Astrocyte (in vitro differentiated cells and primary cell): ENCODE results near the gene DNAH2. TPM values are rescaled to one million over a fixed set of nuclear protein-coding genes. Genes with fewer than 3 reads are reported as not detected.

Experiments
- DNase-seq: peaks from one replicate; pipeline ENCODE4 v3.0.0-alpha.2; 2010; ENCODE audit warnings: low read depth
- FAIRE-seq: peaks from 2 replicates; lab custom pipeline; 2011; peaks lifted over from hg19 to GRCh38; lab: Jason Lieb, UNC
- H2AFZ ChIP-seq: 2 replicates; pipeline ENCODE4 v1.6.0; 2012; ENCODE audit warnings: low read depth, low read length, inconsistent platforms
- H3K27ac ChIP-seq: 2 replicates; pipeline ENCODE4 v1.5.1; 2011; ENCODE audit warnings: low read depth, low read length, inconsistent platforms
- H3K27me3 ChIP-seq: 2 replicates; pipeline ENCODE4 v1.6.0; 2011; ENCODE audit warnings: low read length, inconsistent platforms; ENCODE audit not compliant: insufficient read depth
- H3K36me3 ChIP-seq: 2 replicates; pipeline ENCODE4 v1.5.1; 2011; ENCODE audit warnings: low read length, inconsistent platforms; ENCODE audit not compliant: insufficient read depth
- H3K4me1 ChIP-seq: 2 replicates; pipeline ENCODE4 v1.5.1; 2011; ENCODE audit warnings: low read length, inconsistent platforms; ENCODE audit not compliant: insufficient read depth
- H3K4me2 ChIP-seq: 2 replicates; pipeline ENCODE4 v1.6.0; 2012; ENCODE audit warnings: low read length, inconsistent platforms
- H3K4me3 ChIP-seq: 2 replicates; pipeline ENCODE4 v1.5.1; 2011; ENCODE audit warnings: low read depth, mild to moderate bottlenecking, low read length, inconsistent platforms; ENCODE audit not compliant: insufficient read depth
- H3K79me2 ChIP-seq: 2 replicates; pipeline ENCODE4 v1.6.0; 2012; ENCODE audit warnings: mild to moderate bottlenecking, low read length, inconsistent platforms; ENCODE audit not compliant: insufficient read depth
- H3K9ac ChIP-seq: 2 replicates; pipeline ENCODE4 v1.6.0; 2012; ENCODE audit warnings: mild to moderate bottlenecking, low read length, inconsistent platforms
- H3K9me3 ChIP-seq: 2 replicates; pipeline ENCODE4 v1.5.1; 2012; ENCODE audit warnings: low read depth, mild to moderate bottlenecking, low read length, inconsistent platforms; ENCODE audit not compliant: insufficient read depth
- H4K20me1 ChIP-seq: 2 replicates; pipeline ENCODE4 v1.6.0; 2012; ENCODE audit warnings: low read length, inconsistent platforms; ENCODE audit not compliant: insufficient read depth
- H3K27ac Mint-ChIP-seq: one replicate; pipeline ENCODE4 v1.8.0; 2021; ENCODE audit warnings: mild to moderate bottlenecking, mixed read lengths; ENCODE audit not compliant: unreplicated experiment
- H3K27me3 Mint-ChIP-seq: one replicate; pipeline ENCODE4 v1.8.0; 2021; ENCODE audit warnings: low read depth, mixed read lengths; ENCODE audit not compliant: unreplicated experiment
- H3K36me3 Mint-ChIP-seq: one replicate; pipeline ENCODE4 v1.8.0; 2021; ENCODE audit warnings: low read depth, mixed read lengths; ENCODE audit not compliant: unreplicated experiment
- H3K4me1 Mint-ChIP-seq: one replicate; pipeline ENCODE4 v1.8.0; 2021; ENCODE audit warnings: low read depth, mixed read lengths; ENCODE audit not compliant: unreplicated experiment
- H3K4me3 Mint-ChIP-seq: one replicate; pipeline ENCODE4 v1.8.0; 2021; ENCODE audit warnings: mild to moderate bottlenecking, moderate library complexity, mixed read lengths; ENCODE audit not compliant: unreplicated experiment
- H3K9me3 Mint-ChIP-seq: one replicate; pipeline ENCODE4 v1.8.0; 2021; ENCODE audit warnings: mild to moderate bottlenecking, mixed read lengths; ENCODE audit not compliant: unreplicated experiment
- EZH2 ChIP-seq: IDR thresholded peaks from 2 replicates; pipeline ENCODE4 v1.6.1; 2012; ENCODE audit warnings: mild to moderate bottlenecking, low read length, inconsistent platforms; ENCODE audit not compliant: insufficient read depth
- total RNA-seq: library from RNA; stranded (reverse); gene quantifications from 2 replicates; pipeline ENCODE4 v1.2.1, GENCODE V29; 2021
- TF ChIP-seq, protein P1 (sequence below): IDR thresholded peaks from 2 replicates; pipeline ENCODE4 v1.5.1; 2011; ENCODE audit warnings: low read depth, mild to moderate bottlenecking, inconsistent platforms, low read length, moderate library complexity; ENCODE audit not compliant: insufficient read depth

The DNAH2 gene
- total RNA-seq, 1 donor from 2014 or later: 0.11 TPM

DNA sequence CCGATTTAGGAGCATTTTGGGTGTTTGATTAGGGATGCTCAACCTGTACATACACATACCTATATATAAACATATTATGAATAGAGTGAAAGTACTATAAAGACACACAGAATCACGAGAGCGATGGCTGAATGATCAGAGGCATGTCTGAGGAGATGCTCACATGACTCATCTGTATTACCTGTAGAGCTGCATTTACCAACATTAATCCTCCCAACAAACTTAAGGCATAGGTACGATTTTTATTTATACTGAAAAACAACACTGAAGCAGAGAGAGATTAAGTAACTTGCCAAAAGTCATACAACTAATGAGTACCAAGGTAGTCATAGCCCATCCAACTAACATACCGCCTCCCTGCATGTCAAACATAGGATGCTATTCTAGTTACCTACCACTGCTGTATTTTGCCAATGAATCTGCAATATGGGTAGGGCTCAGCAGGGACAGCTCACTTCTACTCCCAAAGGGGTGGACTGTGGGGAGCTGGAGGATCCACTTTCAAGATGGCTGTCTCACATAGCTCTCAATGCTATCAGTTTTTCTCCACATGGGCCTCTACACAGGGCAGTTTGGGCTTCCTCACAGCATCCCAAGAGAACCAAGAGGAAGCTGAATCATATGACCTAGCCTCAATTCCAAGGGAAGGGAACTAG, 147.6 kb downstream of the DNAH2 start:
- Histone ChIP-seq H3K36me3 (peaks cover 21% of the 10 kb centered on the region), H3K9ac (no peak overlapping the region), H3K4me2 (no peak overlapping the region), H3K27me3 (no peaks in the 10 kb centered on the region), H3K79me2 (peaks cover 10% of the 10 kb centered on the region), H3K27ac (no peak overlapping the region), H3K4me3 (no peak overlapping the region), H2AFZ (no peak overlapping the region), H4K20me1 (peaks cover 20% of the 10 kb centered on the region), H3K4me1 (no peaks in the 10 kb centered on the region), H3K9me3 (no peaks in the 10 kb centered on the region)
- Mint-ChIP-seq H3K9me3 (no peaks in the 10 kb centered on the region), H3K4me3 (no peak overlapping the region), H3K27ac (no peak overlapping the region), H3K27me3 (no peaks in the 10 kb centered on the region), H3K4me1 (peaks cover 3% of the 10 kb centered on the region), H3K36me3 (peaks cover 21% of the 10 kb centered on the region)
- no peak for FAIRE-seq
- DNase-seq: no peak
- TF ChIP-seq, protein P1, sequence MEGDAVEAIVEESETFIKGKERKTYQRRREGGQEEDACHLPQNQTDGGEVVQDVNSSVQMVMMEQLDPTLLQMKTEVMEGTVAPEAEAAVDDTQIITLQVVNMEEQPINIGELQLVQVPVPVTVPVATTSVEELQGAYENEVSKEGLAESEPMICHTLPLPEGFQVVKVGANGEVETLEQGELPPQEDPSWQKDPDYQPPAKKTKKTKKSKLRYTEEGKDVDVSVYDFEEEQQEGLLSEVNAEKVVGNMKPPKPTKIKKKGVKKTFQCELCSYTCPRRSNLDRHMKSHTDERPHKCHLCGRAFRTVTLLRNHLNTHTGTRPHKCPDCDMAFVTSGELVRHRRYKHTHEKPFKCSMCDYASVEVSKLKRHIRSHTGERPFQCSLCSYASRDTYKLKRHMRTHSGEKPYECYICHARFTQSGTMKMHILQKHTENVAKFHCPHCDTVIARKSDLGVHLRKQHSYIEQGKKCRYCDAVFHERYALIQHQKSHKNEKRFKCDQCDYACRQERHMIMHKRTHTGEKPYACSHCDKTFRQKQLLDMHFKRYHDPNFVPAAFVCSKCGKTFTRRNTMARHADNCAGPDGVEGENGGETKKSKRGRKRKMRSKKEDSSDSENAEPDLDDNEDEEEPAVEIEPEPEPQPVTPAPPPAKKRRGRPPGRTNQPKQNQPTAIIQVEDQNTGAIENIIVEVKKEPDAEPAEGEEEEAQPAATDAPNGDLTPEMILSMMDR: no peak
- no peak for TF ChIP-seq EZH2

- no peaks in the 10 kb centered on the region for H3K4me1 ChIP-seq
- FAIRE-seq (no peak), DNase-seq (no peak)
Measured at GRCh38 chr17:7867881-7868329, 150.4 kb downstream of the DNAH2 start.

GRCh38 chr17:7873051-7873450, 155.5 kb downstream of the DNAH2 start:
- Histone ChIP-seq H3K27ac (no peak overlapping the region), H2AFZ (no peak overlapping the region), H3K4me3 (no peak overlapping the region), H3K9ac (no peak overlapping the region), H3K4me1 (no peaks in the 10 kb centered on the region), H3K79me2 (no peaks in the 10 kb centered on the region), H3K4me2 (no peak overlapping the region), H4K20me1 (no peaks in the 10 kb centered on the region), H3K9me3 (no peaks in the 10 kb centered on the region), H3K27me3 (no peaks in the 10 kb centered on the region), H3K36me3 (no peaks in the 10 kb centered on the region)
- TF ChIP-seq, protein P1: no peak
- TF ChIP-seq EZH2: no peak
- Mint-ChIP-seq H3K27ac (peak overlapping the region; percentile 64), H3K27me3 (no peaks in the 10 kb centered on the region), H3K4me1 (peaks cover 7% of the 10 kb centered on the region), H3K4me3 (peak overlapping the region; percentile 18), H3K9me3 (no peaks in the 10 kb centered on the region), H3K36me3 (peaks cover 15% of the 10 kb centered on the region)
- FAIRE-seq (no peak), DNase-seq (no peak)

More at GRCh38 chr17:7867881-7868329, 150.4 kb downstream of the DNAH2 start:
- Mint-ChIP-seq H3K27me3 (no peaks in the 10 kb centered on the region), H3K9me3 (no peaks in the 10 kb centered on the region), H3K4me1 (peaks cover under 1% of the 10 kb centered on the region), H3K4me3 (no peak overlapping the region), H3K36me3 (peaks cover 18% of the 10 kb centered on the region), H3K27ac (no peak overlapping the region)
- Histone ChIP-seq H3K9ac (no peak overlapping the region), H3K4me3 (no peak overlapping the region), H4K20me1 (peaks cover 5% of the 10 kb centered on the region), H3K27me3 (no peaks in the 10 kb centered on the region), H3K36me3 (peaks cover 6% of the 10 kb centered on the region), H3K4me2 (no peak overlapping the region), H3K79me2 (peaks cover 5% of the 10 kb centered on the region), H3K9me3 (no peaks in the 10 kb centered on the region), H3K27ac (no peak overlapping the region), H2AFZ (no peak overlapping the region)
- TF ChIP-seq, protein P1: no peak
- no peak for TF ChIP-seq EZH2
